GM19438 (cell line): Measurements from ENCODE around the gene GATD1.
"Not testable (repeated sequence)": the region's sequence is repeated elsewhere in the genome, so short reads cannot be mapped to it uniquely, and the experiment has no call there.

Experiments used
- ATAC-seq: cut with Tn5 transposase; IDR thresholded peaks from one replicate; pipeline ENCODE4 v1.9.1; 2021; ENCODE audit warnings: low read depth; ENCODE audit not compliant: unreplicated experiment

Gene GATD1

DNA sequence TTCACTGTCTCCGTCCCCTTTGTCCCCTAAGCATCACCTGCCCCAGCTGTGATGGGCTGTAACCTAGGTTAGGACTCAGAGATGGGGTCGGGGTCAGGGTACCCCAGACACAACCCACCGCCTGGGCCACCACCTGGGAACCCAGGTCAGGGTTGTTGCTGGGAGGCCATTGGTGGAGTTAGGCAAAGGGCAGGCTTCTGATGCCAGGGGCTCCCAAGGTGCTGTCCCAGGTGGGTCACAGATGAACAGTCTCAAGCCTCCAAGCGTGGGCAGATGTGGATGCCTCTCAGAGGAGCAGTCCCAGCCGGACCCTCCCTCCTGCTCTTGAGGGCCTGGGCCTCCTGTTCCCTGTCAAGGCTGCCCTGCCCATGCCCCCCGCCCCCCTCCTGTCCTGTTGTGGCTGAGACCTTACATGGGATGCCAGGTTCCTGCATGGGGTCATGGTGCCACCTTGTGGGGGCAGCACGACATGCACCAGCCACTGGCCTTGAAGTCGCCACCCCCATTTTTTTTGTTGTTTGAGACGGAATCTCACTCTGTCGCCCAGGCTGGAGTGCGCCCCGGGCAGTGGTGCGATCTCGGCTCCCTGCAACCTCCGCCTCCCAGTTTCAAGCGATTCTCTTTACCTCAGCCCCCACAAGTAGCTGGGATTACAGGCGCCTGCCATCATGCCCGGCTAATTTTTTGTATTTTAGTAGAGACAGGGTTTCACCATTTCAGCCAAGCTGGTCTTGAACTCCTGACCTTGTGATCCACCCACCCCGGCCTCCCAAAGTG is 12.1 kb downstream of the GATD1 start:
- ATAC-seq = no peak

DNA sequence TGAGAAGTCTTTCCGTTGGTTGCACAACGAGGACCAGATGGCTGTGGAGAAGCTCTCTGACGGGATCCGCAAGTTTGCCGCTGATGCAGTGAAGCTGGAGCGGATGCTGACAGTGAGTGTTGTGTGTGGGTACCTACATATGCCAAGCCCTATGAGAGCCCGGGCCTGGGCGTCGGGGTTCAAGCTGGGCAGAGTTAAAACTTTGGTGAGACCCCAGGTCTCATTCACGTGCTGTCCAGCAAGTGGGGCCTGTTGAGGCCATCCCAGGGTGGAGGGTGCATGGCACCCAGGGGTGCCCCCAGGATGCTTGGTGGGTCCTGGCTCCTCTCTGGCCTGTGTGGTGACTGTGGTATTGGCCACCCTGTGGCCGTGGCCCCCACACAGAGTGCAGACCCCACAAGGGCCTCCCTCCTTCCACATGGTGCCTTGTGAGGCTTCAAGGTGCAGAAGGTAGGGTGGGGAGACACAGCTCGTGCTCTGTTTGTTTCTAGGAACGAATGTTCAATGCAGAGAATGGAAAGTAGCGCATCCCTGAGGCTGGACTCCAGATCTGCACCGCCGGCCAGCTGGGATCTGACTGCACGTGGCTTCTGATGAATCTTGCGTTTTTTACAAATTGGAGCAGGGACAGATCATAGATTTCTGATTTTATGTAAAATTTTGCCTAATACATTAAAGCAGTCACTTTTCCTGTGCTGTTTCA is 12.8 kb downstream of the GATD1 start:
- ATAC-seq = no peak

DNA sequence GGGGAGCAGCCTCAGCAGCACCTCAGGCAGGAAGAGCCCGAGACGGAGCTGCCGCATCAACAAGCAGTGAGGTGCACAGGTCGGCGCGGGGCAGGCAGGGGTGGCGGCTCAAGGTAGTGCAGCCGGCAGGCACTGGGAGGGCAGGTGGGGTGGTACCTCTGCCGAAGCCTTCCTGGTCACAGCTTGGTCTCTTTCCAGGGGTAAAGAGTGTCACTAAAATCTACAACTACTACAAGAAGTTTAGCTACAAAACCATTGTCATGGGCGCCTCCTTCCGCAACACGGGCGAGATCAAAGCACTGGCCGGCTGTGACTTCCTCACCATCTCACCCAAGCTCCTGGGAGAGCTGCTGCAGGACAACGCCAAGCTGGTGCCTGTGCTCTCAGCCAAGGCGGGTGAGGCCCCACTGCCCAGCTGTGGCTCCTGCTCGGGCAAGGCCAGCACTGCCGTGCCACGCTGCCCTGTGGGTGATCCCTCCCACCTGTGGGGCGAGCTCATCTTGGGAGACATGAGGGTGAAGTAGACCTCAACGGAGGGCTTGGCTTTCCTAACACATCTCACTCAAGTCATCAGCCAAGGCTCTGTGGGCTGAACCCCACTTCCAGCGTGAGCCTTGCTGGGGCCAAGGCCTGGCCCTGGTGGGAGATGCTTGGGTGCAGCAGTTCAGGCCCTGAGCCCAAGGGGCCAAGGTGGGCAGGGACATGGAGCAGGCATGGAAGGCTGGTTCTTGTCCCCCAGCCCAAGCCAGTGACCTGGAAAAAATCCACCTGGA is 13.6 kb downstream of the GATD1 start:
- ATAC-seq = no peak

DNA sequence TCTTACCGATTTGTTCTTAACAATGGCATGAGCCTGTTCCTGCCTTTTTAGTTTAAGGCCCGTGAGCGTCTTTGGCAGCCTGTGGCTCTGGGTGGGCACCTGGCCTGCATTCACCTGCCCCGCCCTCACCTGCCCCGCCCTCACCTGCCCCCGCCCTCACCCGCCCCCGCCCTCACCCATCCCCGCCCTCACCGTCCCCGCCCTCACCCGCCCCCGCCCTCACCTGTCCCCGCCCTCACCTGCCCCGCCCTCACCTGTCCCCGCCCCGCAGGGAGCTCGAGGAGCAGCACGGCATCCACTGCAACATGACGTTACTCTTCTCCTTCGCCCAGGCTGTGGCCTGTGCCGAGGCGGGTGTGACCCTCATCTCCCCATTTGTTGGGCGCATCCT is 14.2 kb downstream of the GATD1 start:
- ATAC-seq = no peak

DNA sequence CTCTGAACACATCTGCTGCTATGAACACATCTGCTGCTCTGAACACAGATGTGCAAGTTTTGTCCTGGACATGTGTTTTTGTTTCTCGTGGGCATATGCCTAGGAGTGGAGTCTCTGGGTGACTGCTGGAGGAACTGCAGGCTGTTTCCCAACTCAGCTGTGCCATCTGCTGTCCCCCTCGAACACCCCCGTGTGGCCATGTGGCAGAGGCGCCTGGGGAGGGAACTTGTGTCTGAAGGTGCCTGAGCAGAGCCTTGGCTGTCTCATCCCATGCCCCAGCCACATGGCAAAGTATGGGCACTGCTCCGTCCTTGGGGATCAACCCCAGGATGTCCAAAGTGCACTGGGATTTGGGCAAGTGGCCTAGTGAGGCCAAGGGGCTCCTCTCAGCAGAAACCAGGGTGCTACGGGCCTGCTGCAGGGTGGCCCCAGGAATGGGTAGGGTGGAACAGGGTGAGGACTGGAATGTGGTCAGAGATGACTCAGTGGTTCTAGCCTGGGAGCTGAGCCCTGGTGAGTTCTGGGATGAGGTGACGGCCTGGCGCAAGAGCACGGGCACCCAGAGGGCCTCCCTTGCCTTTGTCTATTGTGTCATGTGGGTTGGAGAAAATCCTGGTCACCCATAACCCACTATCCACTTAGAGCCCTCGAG is 14.7 kb downstream of the GATD1 start:
- ATAC-seq = no peak

- no peak for ATAC-seq
Measured at GRCh38 chr11:761526-762108, 15.7 kb downstream of the GATD1 start.

DNA sequence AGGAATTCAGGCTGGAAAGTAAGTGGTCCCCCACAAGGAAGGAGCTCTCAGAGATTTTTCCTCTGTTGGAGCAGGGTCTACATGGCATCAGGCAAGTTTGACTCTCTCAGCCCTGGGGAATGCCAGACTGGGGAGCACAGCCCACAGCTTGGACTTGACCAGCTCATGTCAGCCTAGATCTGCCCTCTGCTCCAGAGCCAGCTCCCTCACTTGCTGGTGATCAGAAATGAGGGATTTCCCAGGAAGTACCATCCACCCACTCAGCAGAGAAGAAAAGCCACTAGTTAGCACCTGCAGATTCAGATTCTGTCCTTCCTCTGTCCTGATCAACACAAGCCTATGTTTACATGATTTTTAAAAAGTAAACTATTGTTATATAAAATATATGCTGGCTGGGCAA is 17.1 kb downstream of the GATD1 start:
- ATAC-seq = no peak

DNA sequence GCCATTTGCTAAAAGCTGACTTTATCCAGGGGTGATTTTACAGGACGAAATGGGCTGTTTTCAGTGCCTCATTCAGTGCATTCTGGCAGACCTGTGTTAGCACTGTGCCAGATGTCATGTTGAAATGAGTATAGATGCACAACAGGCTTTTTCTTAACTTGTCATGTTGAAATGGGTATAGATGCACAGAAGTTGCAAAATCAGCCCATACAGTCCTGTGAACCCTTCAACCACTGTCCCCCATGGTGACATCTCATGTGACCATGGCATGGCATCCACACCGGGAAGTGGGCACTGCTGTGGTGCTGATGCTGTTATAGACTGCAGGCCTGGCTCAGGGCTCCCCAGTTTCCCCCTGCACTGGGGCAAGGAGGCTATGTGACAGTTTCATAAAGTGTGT is 27.6 kb downstream of the GATD1 start:
- ATAC-seq = no peak

- peak; percentile 21 for ATAC-seq
Measured at GRCh38 chr11:748007-748359, 29.3 kb downstream of the GATD1 start.

DNA sequence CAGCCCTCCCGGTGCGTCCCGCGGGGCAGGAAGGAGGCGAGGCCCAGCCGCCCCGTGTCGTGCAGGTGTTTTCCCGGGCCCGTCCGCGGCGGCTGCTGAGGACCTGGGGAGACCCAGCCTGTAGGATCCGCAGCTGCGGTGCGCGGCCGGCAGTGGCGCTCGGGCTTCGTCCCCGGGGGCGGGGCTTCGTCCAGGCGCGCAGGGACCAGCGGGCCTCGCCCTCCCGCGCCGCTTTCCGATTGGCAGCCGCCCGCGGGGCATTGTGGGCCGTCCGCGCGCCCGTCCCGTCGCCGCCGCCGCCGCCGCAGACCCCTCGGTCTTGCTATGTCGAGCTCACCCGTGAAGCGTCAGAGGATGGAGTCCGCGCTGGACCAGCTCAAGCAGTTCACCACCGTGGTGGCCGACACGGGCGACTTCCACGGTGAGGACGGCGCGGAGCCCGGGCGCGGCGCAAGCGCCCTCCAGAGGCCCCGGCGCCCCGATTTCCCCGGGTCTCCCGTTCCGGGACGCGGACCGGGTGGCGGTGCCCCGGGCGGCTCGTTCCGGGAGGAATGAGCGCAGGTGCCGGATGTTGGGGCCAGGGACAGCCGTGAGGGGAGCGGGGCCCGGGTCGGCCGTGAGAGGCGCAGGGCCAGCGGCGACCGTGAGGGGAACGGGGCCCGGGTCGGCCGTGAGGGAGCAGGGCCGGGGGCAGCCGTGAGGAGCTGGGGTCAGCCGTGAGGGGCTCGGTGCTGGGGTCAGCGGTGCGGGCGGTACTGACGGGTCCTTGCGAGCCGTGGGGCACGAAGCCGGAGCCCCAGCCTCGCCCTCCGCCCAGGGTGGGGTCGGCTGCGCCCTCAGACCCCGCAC is 29.9 kb downstream of the GATD1 start, which contains the start of gene TALDO1:
TSS of gene TALDO1 (plus strand) at position 307 of the 849 bp plus-strand sequence. CDS start at position 325, 18 bp downstream.
- peak; percentile 77 for ATAC-seq

DNA sequence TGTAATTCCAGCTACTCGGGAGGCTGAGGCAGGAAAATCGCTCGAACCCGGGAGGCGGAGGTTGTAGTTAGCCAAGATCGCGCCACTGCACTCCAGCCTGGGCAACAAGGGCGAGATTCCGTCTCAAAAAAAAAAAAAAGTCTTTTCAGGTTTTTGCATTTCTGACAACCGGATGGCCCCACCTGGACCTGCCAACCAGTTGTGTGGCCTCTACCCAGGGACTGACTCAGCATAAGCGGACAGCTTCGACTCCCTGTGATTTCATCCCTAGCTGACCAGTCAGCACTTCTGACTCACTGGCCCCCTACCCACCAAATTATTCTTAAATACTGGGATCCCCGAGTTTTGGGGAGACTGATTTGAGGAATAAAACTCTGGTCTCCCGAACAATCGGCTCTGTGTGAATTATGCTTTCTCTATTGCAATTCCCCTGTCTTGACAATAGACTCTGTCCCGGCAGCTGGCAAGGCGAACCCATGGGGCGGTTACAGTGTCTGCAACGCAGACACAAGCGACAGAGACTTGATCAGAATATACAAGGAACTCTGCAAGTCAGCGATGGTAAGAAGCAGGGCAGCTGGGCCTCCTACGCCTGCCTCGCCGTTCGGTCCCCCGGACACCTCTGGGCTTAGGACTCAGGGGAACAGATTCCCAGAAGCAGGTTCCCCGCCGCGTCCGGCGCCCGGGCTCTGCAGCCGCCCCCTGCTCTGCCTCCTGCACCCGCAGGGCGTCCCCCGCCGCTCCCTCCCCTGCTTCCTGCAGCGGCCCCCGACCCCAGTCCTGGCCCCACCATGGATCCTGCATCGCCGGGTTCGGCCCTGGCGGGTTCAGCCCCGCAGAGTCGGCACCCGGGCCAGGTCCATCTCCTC is 30.8 kb downstream of the GATD1 start:
- ATAC-seq = no peak

DNA sequence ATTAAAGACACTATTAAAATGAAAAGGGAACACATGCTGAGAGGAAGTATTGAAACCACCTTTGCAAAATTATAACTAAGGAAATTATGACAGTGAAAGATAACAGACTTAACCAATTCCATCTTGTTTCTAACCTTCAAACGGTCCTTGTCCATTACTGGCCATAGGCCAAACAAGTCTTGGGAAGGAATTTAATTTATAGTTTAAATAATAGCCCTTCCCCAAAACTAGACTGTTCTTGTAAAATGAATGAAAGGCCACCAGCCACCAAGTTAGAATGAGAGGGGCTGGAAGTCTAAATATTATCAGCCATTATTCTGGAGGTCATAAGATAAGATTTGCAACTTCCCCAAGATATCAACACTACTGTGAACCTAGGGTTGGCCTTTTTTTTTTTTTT is 31.9 kb downstream of the GATD1 start:
- ATAC-seq = no peak

DNA sequence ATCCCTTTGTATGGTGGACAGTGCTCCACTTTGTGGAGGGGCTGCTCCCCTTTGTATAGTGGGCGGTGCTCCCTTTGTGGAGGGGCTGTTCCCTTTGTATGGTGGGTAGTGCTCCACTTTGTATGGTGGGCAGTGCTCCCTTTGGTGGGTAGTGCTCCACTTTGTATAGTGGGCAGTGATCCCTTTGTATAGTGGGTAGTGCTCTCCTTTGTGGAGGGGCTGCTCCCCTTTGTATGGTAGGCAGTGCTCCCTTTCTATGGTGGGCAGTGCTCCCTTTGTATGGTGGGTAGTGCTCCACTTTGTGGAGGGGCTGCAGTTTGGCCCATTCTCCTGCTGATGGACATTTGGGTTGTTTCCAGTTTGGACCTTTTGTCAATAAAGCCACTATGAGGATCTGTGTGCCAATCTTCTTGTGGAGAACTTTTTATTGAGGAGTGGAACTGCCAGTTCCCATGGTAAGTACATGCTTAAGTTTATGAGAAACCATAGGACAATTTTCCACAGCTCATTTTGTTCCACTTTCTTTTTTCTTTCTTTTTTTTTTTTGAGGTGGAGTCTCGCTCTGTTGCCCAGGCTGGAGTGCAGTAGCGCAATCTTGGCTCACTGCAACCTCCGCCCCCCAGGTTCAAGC is 34.6 kb downstream of the GATD1 start:
- ATAC-seq = no peak

GRCh38 chr11:742156-742546 is 35.1 kb downstream of the GATD1 start:
- ATAC-seq = no peak

DNA sequence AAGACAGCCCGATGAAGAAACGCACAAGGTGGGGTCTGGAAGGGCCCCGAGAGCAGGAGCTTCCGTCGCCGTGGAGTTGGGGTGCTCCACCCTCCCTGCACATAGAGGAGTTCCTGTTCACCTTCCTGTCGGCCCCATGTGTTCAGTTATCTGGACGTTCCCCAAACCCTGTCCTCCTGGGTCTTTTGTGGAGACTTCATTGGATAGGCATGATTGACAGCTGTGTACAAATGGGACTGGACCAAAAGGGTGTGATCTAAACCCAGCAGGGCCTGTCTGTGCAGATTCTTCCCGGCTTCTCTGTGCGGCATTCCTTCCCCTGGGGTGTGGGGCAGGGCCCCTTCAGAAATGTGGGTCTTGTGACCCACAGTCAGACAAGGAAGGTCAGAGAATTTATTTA is 39.4 kb downstream of the GATD1 start:
- ATAC-seq = not testable (repeated sequence)

- ATAC-seq = no peak
Measured at GRCh38 chr11:737366-737765, 39.9 kb downstream of the GATD1 start.

- not testable (repeated sequence) for ATAC-seq
Measured at GRCh38 chr11:734541-734940, 42.7 kb downstream of the GATD1 start.

GRCh38 chr11:733072-733471 is 44.2 kb downstream of the GATD1 start:
- no peak for ATAC-seq
